NCI-H1436 (cell line): ENCODE results near the gene ACAT1.
"Not testable (repeated sequence)": the region's sequence is repeated elsewhere in the genome, so short reads cannot be mapped to it uniquely, and the experiment has no call there.

Source experiments
- DNase-seq: peaks from one replicate; lab custom pipeline; 2025; lab: John Stamatoyannopoulos, UW

The ACAT1 gene

GRCh38 chr11:108121274-108122155, at the start of gene ACAT1:
TSS of gene ACAT1 (plus strand) at chr11:108121567. CDS start at chr11:108121607, 40 bp downstream.
- DNase-seq = peak; percentile 89

- DNase-seq = no peak
Observed at GRCh38 chr11:108084811-108085210, 36.6 kb upstream of the ACAT1 start.

- DNase-seq = no peak
Observed at GRCh38 chr11:108085672-108086071, 35.7 kb upstream of the ACAT1 start.

- DNase-seq = no peak
Observed at GRCh38 chr11:108092134-108092533, 29.2 kb upstream of the ACAT1 start.

- no peak for DNase-seq
Observed at GRCh38 chr11:108093128-108093904, 28.1 kb upstream of the ACAT1 start.

GRCh38 chr11:108097179-108097578, 24.2 kb upstream of the ACAT1 start:
- DNase-seq = no peak

GRCh38 chr11:108101090-108101775, 20.1 kb upstream of the ACAT1 start:
- DNase-seq = no peak

- DNase-seq = no peak
Observed at GRCh38 chr11:108111126-108111525, 10.2 kb upstream of the ACAT1 start.

GRCh38 chr11:108112057-108112456, 9.3 kb upstream of the ACAT1 start:
- DNase-seq = no peak

GRCh38 chr11:108115500-108116140, 5.7 kb upstream of the ACAT1 start:
- peak; percentile 73 for DNase-seq

GRCh38 chr11:108117746-108118371, 3.5 kb upstream of the ACAT1 start:
- DNase-seq = peak; percentile 7

- DNase-seq = not testable (repeated sequence)
Observed at GRCh38 chr11:108120936-108121273, 462 bp upstream of the ACAT1 start.

GRCh38 chr11:108122166-108122628, 830 bp downstream of the ACAT1 start:
- DNase-seq = no peak

GRCh38 chr11:108125096-108125495, 3.7 kb downstream of the ACAT1 start:
- DNase-seq = no peak

GRCh38 chr11:108128772-108129171, 7.4 kb downstream of the ACAT1 start:
- no peak for DNase-seq

- DNase-seq = no peak
Observed at GRCh38 chr11:108131993-108132392, 10.6 kb downstream of the ACAT1 start.

- not testable (repeated sequence) for DNase-seq
Observed at GRCh38 chr11:108132993-108133538, 11.7 kb downstream of the ACAT1 start.

GRCh38 chr11:108135845-108136544, 14.6 kb downstream of the ACAT1 start:
- no peak for DNase-seq

GRCh38 chr11:108137212-108137611, 15.8 kb downstream of the ACAT1 start:
- DNase-seq = no peak

GRCh38 chr11:108142304-108142703, 20.9 kb downstream of the ACAT1 start:
- DNase-seq = no peak
